A549 treated with Hydrocortisone at 1 μM for 4 hours (cell line): ENCODE measurements around the gene NSDHL. TPM values are rescaled to one million over a fixed set of nuclear protein-coding genes. Genes with fewer than 3 reads are reported as not detected.

ENCODE experiments used
- total RNA-seq: library from RNA; stranded (reverse); fragments of 200-300 nt; extraction: Qiagen RNA extraction; gene quantifications from 5 replicates; pipeline ENCODE4 v1.2.3, GENCODE V29; 2022

The NSDHL gene
- 44.0 to 46.7 TPM (median 44.2 TPM) in 5 replicates for total RNA-seq

DNA sequence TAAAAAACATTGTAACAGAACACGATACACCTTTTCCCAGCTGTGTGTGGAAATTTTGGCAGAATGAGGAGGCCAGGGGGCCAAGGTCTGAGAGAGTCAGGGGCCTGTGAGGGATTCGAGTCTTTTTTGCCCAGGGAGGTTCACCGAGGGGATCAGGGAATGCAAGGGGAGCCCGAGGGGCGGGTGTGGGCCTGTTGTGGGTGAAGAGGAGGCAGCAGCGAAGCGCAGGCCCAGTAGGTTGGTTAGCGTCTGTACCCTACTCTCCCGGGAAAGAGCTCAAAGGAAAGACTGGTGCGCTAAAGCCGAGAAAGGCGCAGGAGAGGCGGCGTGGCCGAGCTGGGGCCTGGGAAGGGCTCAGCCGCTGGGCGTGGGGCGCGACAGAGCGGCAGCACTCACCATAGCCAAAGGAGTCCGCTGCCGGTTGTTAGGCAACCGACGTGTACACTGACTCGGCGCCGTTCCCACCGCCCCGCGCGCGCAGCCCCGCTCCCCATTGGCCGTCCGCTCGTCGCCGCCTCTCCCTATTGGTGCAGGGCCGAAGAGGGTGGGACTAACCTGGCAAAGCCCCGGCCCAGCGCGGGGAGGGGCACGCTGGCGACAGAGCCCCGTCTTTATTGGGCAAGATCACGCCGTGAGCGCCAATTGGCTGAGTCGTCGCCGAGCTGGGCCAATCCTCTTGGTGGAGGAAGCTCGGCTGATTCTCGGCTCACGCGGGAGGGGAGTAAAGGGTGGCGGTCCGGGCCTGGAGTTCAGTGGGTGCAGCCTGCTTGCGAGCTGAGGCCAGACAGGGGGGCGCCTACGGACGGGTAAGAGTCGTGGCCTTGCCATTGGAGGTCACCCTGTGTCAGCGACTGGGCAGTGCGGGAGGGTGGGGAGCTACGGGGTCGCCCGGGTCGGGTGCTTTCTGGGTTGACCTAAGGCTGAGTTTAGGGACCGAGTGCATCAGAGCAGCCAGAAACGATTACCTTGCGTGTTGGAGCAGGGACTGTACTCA is at the start of gene NSDHL, which contains the start of gene CETN2:
Gene NSDHL (plus strand): TSS at position 752 of the 994 bp plus-strand sequence. CDS start 15,262 bp downstream, outside the sequence.
Gene CETN2 (minus strand): TSS at position 446 of the 994 bp plus-strand sequence. CDS start 47 bp downstream, at position 399.

DNA sequence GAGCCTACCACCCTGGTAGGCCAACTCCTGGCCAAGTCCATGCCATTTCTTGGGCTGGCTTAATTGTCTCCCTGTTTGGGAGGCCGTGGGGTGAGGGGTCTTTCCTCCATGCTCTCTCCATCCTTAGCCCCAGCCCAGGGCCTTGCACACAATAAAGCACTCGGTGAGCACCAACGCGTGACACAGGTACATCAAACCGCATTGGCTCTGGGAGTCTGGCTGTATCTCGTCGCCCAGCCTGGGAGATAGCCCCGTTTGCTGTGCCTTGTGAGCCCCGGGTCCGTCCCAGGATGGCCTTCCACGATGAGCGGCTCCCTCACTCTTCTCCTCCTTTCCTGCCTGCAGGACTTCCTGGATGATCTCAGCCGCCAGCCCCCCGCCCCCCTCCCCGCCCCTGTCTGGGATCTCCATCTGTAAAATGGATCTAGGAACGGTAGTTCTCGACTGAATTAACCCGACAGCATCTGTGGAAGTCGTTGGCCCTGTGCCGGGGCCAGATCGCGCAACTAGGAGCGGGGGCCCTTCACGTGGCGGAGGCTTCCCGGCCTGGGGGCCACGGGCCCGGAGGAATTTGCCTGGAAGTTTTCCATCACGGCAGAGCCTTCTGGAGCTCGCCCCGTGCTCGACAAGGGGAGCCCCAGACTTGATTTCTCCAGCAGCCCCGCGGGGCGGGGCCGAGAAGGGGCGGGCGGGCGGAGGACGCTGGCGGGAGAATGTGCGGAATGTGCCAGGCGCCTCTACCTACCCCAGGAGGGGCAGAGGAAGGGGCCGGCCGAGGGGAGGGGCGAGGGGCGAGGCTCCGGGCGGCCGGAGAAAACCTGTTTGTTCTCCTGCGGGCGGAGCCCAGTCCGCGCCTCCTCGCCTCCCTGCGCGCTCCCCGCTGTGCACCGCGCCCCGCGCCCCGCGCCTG is 66.6 kb downstream of the NSDHL start, which contains the start of gene ZNF185:
Gene ZNF185 (plus strand): TSS at position 846 of the 910 bp plus-strand sequence. CDS start 16,423 bp downstream, outside the sequence.

Other genes starting within 250 kb of the NSDHL start
- 0.13 to 0.23 TPM (median 0.20 TPM) in 5 replicates for gene GABRQ, start 193.2 kb upstream of the NSDHL start, total RNA-seq
- gene MAGEA3, start 132.3 kb upstream of the NSDHL start, total RNA-seq = 2.5 to 5.0 TPM (median 2.7 TPM) in 5 replicates
- not detected in 5 replicates for gene CSAG2, start 121.8 kb upstream of the NSDHL start, total RNA-seq
- gene MAGEA2B, start 116.4 kb upstream of the NSDHL start, total RNA-seq = 0.07 to 0.10 TPM in 2 of 5 replicates, not detected in the others
- 0.17 to 0.40 TPM (median 0.17 TPM) in 3 of 5 replicates, not detected in the others for gene CSAG1, start 97.3 kb upstream of the NSDHL start, total RNA-seq
- 0.09 to 0.22 TPM (median 0.14 TPM) in 5 replicates for gene MAGEA12, start 97.3 kb upstream of the NSDHL start, total RNA-seq
- gene MAGEA2, start 77.2 kb upstream of the NSDHL start, total RNA-seq = 0.06 to 0.29 TPM (median 0.07 TPM) in 3 of 5 replicates, not detected in the others
- gene CSAG3, start 71.8 kb upstream of the NSDHL start, total RNA-seq = not detected in 5 replicates
- gene MAGEA6, start 61.4 kb upstream of the NSDHL start, total RNA-seq = 11.0 to 13.6 TPM (median 12.4 TPM) in 5 replicates
- 70.7 to 82.0 TPM (median 74.4 TPM) in 5 replicates for gene CETN2, start 306 bp upstream of the NSDHL start, total RNA-seq
- gene ZNF185, start 67.0 kb downstream of the NSDHL start, total RNA-seq = 6.9 to 9.0 TPM (median 7.5 TPM) in 5 replicates
- not detected in 5 replicates for gene PNMA5, start 163.1 kb downstream of the NSDHL start, total RNA-seq
- 0.18 to 0.25 TPM (median 0.21 TPM) in 5 replicates for gene PNMA3, start 225.4 kb downstream of the NSDHL start, total RNA-seq
- gene PNMA6A, start 241.4 kb downstream of the NSDHL start, total RNA-seq = 3.9 to 5.1 TPM (median 4.4 TPM) in 5 replicates